Activated CD8-positive, alpha-beta memory T cell treated with anti-CD3 and anti-CD28 coated beads for 24 hours (primary cell): ENCODE data around the gene DOLPP1.
A peak's percentile ranks its signal among the peaks of the same experiment; 100 is the strongest.
"Not testable (repeated sequence)": the region's sequence is repeated elsewhere in the genome, so short reads cannot be mapped to it uniquely, and the experiment has no call there.

ENCODE experiments used
- DNase-seq: peaks from one replicate; pipeline ENCODE4 v3.0.0-alpha.2; 2020

Gene DOLPP1

GRCh38 chr9:129095908-129096307 lies 15.0 kb downstream of the DOLPP1 start:
- no peak for DNase-seq

- no peak for DNase-seq
Observed at GRCh38 chr9:129097671-129098306, 16.9 kb downstream of the DOLPP1 start.

GRCh38 chr9:129098328-129098727 lies 17.4 kb downstream of the DOLPP1 start:
- no peak for DNase-seq

- DNase-seq: no peak
Observed at GRCh38 chr9:129100383-129101169, 19.7 kb downstream of the DOLPP1 start.

- no peak for DNase-seq
Observed at GRCh38 chr9:129101279-129101678, 20.4 kb downstream of the DOLPP1 start.

- DNase-seq: no peak
Observed at GRCh38 chr9:129102095-129102525, 21.2 kb downstream of the DOLPP1 start.

- no peak for DNase-seq
Observed at GRCh38 chr9:129102791-129103594, 22.1 kb downstream of the DOLPP1 start.

GRCh38 chr9:129103595-129103965 lies 22.7 kb downstream of the DOLPP1 start:
- no peak for DNase-seq

GRCh38 chr9:129104051-129104450 lies 23.1 kb downstream of the DOLPP1 start:
- no peak for DNase-seq

- DNase-seq: no peak
Observed at GRCh38 chr9:129105857-129106694, 25.2 kb downstream of the DOLPP1 start.

- DNase-seq: no peak
Observed at GRCh38 chr9:129107651-129108050, 26.7 kb downstream of the DOLPP1 start.

- no peak for DNase-seq
Observed at GRCh38 chr9:129108083-129108804, 27.3 kb downstream of the DOLPP1 start.

- no peak for DNase-seq
Observed at GRCh38 chr9:129108805-129109536, 28.1 kb downstream of the DOLPP1 start.

GRCh38 chr9:129109537-129109903 lies 28.6 kb downstream of the DOLPP1 start:
- peak; percentile 65 for DNase-seq

GRCh38 chr9:129109952-129110739 lies 29.2 kb downstream of the DOLPP1 start:
- DNase-seq: no peak

GRCh38 chr9:129110740-129111527 lies 30.0 kb downstream of the DOLPP1 start, which contains the start of the genes CRAT and PTPA:
TSS of gene CRAT (minus strand) at chr9:129110793. CDS start at chr9:129110509, 284 bp downstream.
TSS of gene PTPA (plus strand) at chr9:129111415. CDS start at chr9:129111601, 186 bp downstream.
- peak; percentile 98 for DNase-seq

GRCh38 chr9:129111528-129112151 lies 30.7 kb downstream of the DOLPP1 start:
- no peak for DNase-seq

- DNase-seq: not testable (repeated sequence)
Observed at GRCh38 chr9:129112526-129112925, 31.6 kb downstream of the DOLPP1 start.
